IgD-negative memory B cell (primary cell): ENCODE data around the gene ATP4B. TPM values are rescaled to one million over a fixed set of nuclear protein-coding genes. Genes with fewer than 3 reads are reported as not detected.

Experiments
- H3K27ac Mint-ChIP-seq, 3 donors: one replicate each; pipeline ENCODE4 v1.8.0; 2020 to 2022; ENCODE audit warnings: mild to moderate bottlenecking in 3 of 3, mixed read lengths in 3 of 3, moderate library complexity in 1 of 3
- H3K27me3 Mint-ChIP-seq: one replicate; pipeline ENCODE4 v1.8.0; 2021; ENCODE audit warnings: mixed read lengths
- H3K36me3 Mint-ChIP-seq: one replicate; pipeline ENCODE4 v1.8.0; 2020; ENCODE audit warnings: mild to moderate bottlenecking, mixed read lengths
- H3K4me1 Mint-ChIP-seq, 3 donors: one replicate each; pipeline ENCODE4 v1.8.0; 2020 to 2022; ENCODE audit warnings: mixed read lengths in 3 of 3, mild to moderate bottlenecking in 1 of 3
- H3K4me3 Mint-ChIP-seq, 4 donors: one replicate each; pipeline ENCODE4 v1.8.0; 2020 to 2022; ENCODE audit warnings: mild to moderate bottlenecking in 4 of 4, mixed read lengths in 4 of 4, moderate library complexity in 3 of 4
- H3K9me3 Mint-ChIP-seq, 3 donors: one replicate each; pipeline ENCODE4 v1.8.0; 2020 to 2021; ENCODE audit warnings: mixed read lengths in 3 of 3, mild to moderate bottlenecking in 1 of 3
- polyA plus RNA-seq: library from polyadenylated mRNA; unstranded; fragments of 300-500 nt; fragmentation: Illumina TruSeq; gene quantifications from one replicate; pipeline ENCODE4 v1.2.3, GENCODE V29; 2021

ATP4B gene
- polyA plus RNA-seq, 1 donor from 2014 or later, result not detected

DNA sequence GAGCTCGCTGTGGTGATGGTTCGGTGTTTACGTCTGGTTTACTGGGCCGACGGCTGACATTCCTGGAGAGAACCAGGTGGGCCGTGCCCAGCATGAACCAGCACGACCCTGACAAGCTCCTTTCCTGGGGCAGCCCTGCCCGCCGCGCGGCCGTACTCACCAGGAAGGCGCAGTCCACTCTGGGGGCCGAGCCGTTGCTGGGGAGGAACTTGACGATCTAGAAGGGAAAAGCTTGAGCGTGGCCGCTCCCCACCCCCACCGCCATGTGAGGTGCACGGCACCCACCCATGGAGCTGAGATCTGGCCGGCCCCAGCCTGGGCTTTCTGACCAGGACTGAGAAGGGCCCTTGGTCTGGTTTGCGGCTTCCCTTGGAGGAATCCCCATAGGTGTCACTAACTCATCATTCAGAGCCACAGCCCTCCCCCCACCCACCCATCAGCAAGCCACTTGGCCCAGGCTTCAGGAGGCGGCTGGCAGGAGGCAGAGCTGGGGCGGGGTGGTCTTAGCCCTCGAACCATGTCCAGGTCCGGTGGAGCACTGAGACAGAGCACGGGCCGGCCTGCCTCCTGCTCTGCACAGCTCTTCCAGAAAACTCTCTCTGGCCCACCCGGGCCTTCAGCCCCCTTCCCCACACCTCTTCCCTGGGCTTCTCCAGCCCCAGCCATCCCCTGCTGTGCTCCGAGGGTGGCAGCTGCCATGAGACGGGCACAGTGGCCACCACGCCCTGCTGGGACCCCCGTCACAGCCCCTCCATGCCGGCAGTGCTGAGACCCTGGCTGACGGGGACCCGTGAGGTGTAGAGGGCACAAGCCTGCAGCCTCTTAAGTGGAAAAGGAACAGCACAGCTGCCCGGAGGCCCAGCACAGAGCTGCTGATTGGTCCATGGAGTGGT is 6.2 kb downstream of the ATP4B start:
- H3K4me3 Mint-ChIP-seq, result no peak overlapping the region
- H3K4me1 Mint-ChIP-seq, result no peaks in the 10 kb centered on the region
- no peak overlapping the region for H3K27ac Mint-ChIP-seq
- H3K27me3 Mint-ChIP-seq, result no peaks in the 10 kb centered on the region
- no peaks in the 10 kb centered on the region for H3K36me3 Mint-ChIP-seq
- H3K9me3 Mint-ChIP-seq, result no peaks in the 10 kb centered on the region

DNA sequence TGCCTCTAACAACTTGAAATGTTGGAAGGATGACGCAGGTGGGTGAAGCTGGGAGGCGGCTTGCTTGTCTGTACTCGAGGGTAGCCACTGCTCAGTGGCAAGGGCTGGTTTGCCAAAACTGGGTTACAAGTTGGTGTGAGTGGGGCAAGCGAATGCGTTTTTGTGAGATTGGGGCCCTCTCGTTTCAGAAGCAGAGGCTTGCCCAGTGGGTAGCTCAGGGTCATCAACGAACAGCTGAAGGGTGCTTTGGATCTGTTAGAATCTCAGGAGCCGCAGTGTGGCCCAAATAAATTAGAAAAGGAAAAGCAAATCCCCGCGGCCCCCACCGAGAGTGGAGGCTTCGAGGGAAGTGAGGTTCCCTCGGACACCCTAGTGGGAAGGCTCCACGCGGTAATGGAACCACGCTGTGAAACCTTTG is 7.3 kb downstream of the ATP4B start:
- no peaks in the 10 kb centered on the region for H3K36me3 Mint-ChIP-seq
- H3K4me3 Mint-ChIP-seq, result no peak overlapping the region
- no peak overlapping the region for H3K27ac Mint-ChIP-seq
- H3K27me3 Mint-ChIP-seq, result no peaks in the 10 kb centered on the region
- no peaks in the 10 kb centered on the region for H3K4me1 Mint-ChIP-seq
- H3K9me3 Mint-ChIP-seq, result no peaks in the 10 kb centered on the region

DNA sequence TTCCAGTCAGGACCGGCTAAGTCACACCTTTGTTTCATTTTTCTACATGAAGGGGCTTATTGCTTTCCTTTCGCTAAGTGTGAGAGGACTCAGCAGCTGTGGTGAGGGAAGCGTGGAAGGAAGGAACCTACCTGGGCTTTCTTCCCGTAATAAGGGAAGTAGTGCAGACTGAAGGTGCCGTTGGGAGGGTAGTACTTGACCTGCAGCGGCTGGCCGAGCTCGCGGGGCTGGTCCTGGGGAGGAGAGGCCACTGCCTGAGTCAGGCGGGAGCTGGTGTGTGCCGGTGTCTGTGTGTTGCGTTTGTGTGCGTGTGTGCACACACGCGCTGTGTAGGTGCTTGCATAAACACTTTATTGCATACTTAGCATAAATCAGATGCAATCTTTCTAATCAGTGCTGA is 7.7 kb downstream of the ATP4B start:
- H3K9me3 Mint-ChIP-seq, result no peaks in the 10 kb centered on the region
- H3K4me1 Mint-ChIP-seq, result no peaks in the 10 kb centered on the region
- H3K4me3 Mint-ChIP-seq, result no peak overlapping the region
- no peak overlapping the region for H3K27ac Mint-ChIP-seq
- H3K36me3 Mint-ChIP-seq, result no peaks in the 10 kb centered on the region
- H3K27me3 Mint-ChIP-seq, result no peaks in the 10 kb centered on the region

DNA sequence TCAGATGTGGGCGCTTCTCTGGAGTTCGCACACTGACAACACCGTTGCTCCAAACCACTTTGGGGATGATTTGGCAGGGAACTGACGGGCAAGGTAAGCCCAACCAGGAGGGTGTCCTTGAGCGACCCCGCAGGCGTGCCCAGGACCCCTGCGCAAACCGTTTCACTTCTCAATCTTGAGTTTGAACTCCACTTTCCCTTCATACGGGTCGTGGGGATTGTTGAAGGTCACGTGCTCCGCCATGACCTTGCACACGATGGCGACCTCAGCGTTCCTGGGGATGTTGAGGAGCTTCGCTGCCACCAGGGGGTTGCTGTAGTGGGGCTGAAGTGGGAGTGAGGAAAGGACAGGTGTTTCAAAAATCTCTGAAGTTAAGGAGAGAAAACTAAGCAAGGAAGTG is 8.8 kb downstream of the ATP4B start:
- Mint-ChIP-seq H3K4me1 (no peaks in the 10 kb centered on the region), H3K9me3 (no peaks in the 10 kb centered on the region), H3K27me3 (no peaks in the 10 kb centered on the region), H3K36me3 (no peaks in the 10 kb centered on the region), H3K4me3 (no peak overlapping the region), H3K27ac (no peak overlapping the region)

DNA sequence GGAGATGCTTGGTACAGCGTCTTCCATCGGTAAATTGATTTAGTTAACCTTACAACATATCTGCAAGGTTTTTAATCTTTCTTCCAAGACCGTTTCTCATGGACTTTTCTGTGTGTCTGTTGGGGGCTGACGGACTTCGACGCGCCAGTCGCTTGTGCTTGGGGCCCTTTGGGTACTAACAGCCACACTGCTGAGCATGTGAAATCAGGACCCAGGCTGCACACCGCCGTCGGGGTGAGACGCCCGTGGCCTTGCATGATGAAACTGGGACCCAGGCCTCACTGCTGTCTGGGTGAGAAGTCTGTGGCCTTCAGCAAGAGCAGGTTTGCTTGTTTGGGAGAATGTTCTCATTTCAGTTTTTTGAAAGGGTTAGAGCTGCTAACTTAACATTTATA is 9.8 kb downstream of the ATP4B start:
- H3K27ac Mint-ChIP-seq, result no peak overlapping the region
- H3K36me3 Mint-ChIP-seq, result no peaks in the 10 kb centered on the region
- H3K27me3 Mint-ChIP-seq, result no peaks in the 10 kb centered on the region
- no peak overlapping the region for H3K4me3 Mint-ChIP-seq
- no peaks in the 10 kb centered on the region for H3K9me3 Mint-ChIP-seq
- H3K4me1 Mint-ChIP-seq, result peaks cover 4 to 6% (median 6%) of the 10 kb centered on the region in 3 donors

DNA sequence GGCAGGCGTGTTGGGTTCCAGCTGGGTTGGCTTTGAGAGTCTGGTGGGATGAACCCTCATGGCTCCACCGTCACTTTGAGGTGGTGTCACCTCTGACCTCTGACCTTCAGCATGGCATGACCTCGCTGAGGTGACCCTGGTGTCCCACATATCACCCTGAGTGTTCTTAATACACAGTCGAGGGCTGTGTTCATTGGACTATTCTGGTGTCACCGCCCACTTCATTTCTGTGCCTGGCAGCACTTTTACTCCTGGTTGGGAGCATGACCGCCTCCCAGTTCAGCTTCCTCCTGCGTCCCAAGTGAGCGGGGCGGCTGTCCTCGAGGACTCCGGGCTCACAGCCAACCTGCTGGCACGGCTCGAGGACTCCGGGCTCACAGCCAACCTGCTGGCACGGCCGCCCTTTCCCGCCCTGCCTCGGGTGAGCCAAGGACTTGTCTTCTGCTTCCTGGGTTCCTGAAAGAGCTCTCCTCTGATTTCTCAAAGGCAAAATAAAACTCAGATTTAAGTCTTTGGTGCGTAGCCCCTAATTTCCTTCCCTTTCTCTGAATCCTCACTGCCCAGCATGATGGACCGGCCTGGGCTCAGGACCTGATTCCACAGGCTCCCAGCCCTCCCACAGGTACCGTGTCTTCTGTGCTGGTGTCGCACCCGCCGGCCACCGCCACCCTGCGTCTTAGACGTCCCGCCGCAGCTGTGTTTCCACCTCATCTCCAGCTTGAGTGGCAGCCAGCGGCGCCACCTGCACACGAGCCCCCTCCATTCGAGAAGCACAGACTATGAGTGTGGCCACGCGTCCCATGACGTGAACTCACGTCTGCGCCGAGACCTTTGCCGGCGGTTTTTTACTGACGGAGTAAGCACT is 10.4 kb downstream of the ATP4B start:
- Mint-ChIP-seq H3K4me3 (no peak overlapping the region), H3K36me3 (peaks cover 1% of the 10 kb centered on the region), H3K27me3 (no peaks in the 10 kb centered on the region), H3K9me3 (no peaks in the 10 kb centered on the region), H3K27ac (no peak overlapping the region), H3K4me1 (peaks cover 6 to 10% (median 10%) of the 10 kb centered on the region in 3 donors)

DNA sequence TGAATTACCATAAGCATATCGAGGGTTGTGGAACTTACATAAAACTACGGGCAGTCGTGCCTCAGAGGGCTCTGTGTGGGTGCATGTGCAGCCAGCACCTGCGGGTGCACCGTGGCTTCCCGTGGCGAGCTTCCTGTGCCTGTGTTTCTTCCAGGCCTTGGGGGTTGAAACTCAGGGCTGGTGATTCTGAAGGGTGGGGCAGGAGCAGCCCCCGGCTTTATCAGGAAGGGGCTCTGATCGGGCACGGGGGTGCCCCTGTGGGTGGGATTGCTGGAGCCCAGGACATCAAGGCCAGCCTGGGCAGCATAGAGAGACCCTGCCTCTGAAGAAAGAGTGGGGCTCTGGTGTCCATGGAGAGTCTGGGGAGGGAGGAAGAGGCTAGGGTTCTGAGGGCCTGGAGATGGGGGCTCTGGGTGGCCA is 11.1 kb downstream of the ATP4B start:
- Mint-ChIP-seq H3K27ac (no peak overlapping the region), H3K4me1 (peaks cover 9 to 10% (median 10%) of the 10 kb centered on the region in 3 donors), H3K9me3 (no peaks in the 10 kb centered on the region), H3K27me3 (no peaks in the 10 kb centered on the region), H3K4me3 (no peak overlapping the region), H3K36me3 (peaks cover 1% of the 10 kb centered on the region)

DNA sequence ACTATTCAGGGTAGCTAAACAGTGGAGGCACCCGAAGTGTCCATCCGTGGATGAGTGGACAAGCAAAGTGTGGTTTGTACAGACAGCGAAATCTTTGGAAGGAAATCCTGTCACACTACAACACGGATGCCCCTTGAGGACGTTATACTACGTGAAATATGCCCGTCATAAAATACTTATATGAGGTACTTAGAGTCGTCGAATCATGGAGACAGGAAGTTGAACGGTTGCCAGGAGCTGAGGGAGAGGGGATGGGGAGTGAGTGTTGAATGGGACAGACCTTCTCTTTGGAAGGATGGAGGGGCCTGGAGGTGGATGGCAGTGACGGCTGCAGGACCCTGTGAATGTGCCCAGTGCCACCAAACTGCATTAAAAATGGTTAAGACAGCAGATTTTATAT is 11.6 kb downstream of the ATP4B start:
- Mint-ChIP-seq H3K4me3 (no peak overlapping the region), H3K36me3 (peaks cover 4% of the 10 kb centered on the region), H3K9me3 (no peaks in the 10 kb centered on the region), H3K27me3 (no peaks in the 10 kb centered on the region), H3K27ac (no peak overlapping the region), H3K4me1 (peaks cover 9 to 10% (median 10%) of the 10 kb centered on the region in 3 donors)

DNA sequence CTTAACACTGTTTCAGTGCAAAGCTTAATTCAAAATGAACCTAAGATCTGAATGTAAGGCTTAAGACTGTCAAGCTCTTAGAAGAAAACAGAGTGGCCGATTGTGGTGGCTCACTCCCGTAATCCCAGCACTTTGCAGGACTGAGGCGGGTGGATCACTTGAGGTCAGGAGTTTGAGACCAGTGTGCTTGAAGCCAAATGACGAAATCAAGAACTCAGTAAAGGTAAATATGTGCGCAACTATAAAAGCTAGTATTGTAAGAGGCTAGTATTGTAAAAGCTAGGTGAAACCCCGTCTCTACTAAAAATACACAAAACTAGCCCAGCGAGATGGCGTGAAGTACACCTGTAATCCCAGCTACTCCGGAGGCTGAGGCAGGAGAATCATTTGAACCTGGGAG is 12.7 kb downstream of the ATP4B start:
- H3K4me1 Mint-ChIP-seq, result peaks cover 9 to 10% (median 10%) of the 10 kb centered on the region in 3 donors
- H3K4me3 Mint-ChIP-seq, result no peak overlapping the region
- no peaks in the 10 kb centered on the region for H3K27me3 Mint-ChIP-seq
- H3K27ac Mint-ChIP-seq, result no peak overlapping the region
- H3K9me3 Mint-ChIP-seq, result no peaks in the 10 kb centered on the region
- H3K36me3 Mint-ChIP-seq, result peaks cover 9% of the 10 kb centered on the region

DNA sequence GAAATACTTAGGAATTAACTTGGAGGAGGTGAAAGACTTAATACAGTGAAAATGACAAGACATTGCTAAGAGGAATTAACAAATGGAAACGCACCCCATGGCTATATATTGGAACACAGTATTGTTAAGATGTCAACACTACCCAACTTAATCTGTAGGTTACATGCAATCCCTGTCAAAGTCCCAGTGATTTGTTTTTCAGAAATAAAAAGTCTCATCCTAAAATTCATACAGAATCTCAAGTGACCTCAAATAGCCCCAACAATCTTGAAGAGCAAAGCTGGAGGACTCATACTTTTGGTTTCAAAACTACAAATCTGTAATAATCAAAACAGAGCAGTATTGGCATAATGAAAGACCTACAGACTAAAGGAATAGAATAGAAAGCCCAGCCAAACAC is 13.2 kb downstream of the ATP4B start:
- no peaks in the 10 kb centered on the region for H3K27me3 Mint-ChIP-seq
- H3K27ac Mint-ChIP-seq, result no peak overlapping the region
- no peaks in the 10 kb centered on the region for H3K9me3 Mint-ChIP-seq
- H3K36me3 Mint-ChIP-seq, result peaks cover 12% of the 10 kb centered on the region
- peaks cover 9 to 10% (median 10%) of the 10 kb centered on the region in 3 donors for H3K4me1 Mint-ChIP-seq
- H3K4me3 Mint-ChIP-seq, result no peak overlapping the region

DNA sequence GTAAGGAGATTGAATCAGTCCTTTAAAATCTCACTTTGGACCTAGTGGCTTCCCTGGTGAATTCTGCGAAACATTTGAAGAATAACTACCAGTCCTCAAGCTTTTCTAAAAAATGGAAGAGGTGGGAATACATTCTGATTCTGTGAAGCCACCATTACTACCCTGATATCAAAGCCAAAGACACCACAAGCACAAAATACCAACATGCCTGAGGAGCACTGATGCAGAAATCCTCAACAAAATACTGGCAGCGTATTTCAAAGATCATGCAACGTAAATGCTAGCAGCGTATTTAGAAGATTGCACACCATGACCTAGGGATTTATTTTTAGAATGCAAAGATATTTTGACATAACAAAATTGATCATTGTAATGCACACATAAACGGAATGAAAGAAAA is 14.4 kb downstream of the ATP4B start:
- H3K4me1 Mint-ChIP-seq, result peaks cover 9 to 10% (median 10%) of the 10 kb centered on the region in 3 donors

DNA sequence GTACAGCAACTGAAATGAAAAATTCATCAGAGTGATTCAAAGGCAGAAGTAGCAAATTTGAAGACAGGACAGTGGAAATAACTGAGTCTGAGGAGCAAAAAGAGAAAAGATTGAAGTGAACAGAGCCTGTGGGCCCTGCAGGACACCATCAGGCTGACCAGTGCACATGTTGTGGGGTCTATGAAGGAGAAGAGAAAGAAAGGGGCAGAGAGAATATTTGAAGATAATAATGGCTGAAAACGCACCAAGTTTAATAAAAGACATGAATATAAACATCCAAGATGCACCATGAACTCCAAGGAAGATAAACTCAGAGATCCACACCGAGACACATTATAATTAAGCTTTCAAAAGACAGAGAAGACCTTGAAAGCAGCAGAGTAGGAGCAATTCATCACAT is 15.4 kb downstream of the ATP4B start:
- Mint-ChIP-seq H3K4me3 (no peak overlapping the region), H3K27ac (peak overlapping the region in 1 of 3 donors; percentile 52), H3K4me1 (peaks cover 9 to 10% (median 10%) of the 10 kb centered on the region in 3 donors), H3K27me3 (no peaks in the 10 kb centered on the region), H3K36me3 (peaks cover 16% of the 10 kb centered on the region), H3K9me3 (no peaks in the 10 kb centered on the region)

More for the DNA sequence above, 14.4 kb downstream of the ATP4B start:
- peak overlapping the region in 1 of 4 donors; percentile 52 for H3K4me3 Mint-ChIP-seq
- no peaks in the 10 kb centered on the region for H3K9me3 Mint-ChIP-seq
- H3K27me3 Mint-ChIP-seq, result no peaks in the 10 kb centered on the region
- H3K27ac Mint-ChIP-seq, result no peak overlapping the region
- peaks cover 15% of the 10 kb centered on the region for H3K36me3 Mint-ChIP-seq

DNA sequence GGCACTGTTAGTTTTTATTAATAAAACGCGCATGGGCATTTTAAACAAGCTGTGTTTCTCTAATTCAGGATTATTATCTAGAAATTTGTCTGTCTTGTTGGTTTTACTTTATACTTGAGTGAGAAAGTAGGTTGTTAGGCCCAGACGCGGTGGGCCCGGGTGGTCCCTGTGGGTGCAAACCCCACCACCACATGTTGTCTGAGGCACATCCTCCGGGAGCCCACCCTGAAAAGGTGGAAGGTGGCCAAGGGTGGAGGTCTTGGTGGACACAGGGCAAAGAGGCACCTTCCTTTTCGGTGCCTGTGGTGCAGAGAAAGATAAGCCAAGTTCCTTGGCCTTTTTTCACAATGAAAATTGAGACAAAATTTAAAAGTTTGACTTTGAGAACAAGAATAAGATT is 16.6 kb downstream of the ATP4B start:
- Mint-ChIP-seq H3K27ac (no peak overlapping the region), H3K27me3 (no peaks in the 10 kb centered on the region), H3K4me1 (peaks cover 9 to 10% (median 10%) of the 10 kb centered on the region in 3 donors)

DNA sequence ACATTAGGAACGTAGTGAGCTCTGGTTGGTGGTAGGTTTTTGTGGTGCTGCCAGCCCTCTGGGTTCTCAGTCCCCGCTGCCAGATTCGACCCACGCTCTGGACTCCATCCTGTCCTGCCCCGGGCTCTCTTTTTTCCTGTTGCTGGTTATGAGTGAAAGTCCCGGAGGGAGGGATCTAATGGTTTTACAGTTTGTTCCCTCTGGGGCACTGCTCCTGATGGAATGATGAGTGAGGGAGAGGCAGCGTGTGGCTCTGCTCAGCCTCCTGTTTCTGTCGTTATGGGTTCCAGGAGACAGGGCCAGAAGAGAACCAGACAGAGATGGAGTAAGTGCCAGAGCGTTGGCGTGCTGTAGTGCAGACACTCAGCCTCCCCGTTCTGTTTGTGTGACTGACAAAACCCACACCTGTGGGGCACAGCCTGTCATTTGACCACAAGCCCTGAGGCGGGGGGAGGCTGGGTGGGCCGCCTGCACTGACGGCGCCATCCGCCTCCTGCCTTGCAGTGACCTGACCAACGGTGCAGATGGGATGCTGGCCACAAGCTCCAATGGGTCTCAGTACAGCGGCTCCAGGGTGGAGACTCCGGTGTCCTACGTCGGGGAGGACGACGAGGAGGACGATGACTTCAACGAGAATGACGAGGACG is 18.3 kb downstream of the ATP4B start:
- no peak overlapping the region for H3K4me3 Mint-ChIP-seq
- H3K27ac Mint-ChIP-seq, result no peak overlapping the region
- H3K36me3 Mint-ChIP-seq, result peaks cover 16% of the 10 kb centered on the region
- H3K9me3 Mint-ChIP-seq, result no peaks in the 10 kb centered on the region
- H3K4me1 Mint-ChIP-seq, result peaks cover 9 to 10% (median 10%) of the 10 kb centered on the region in 3 donors
- H3K27me3 Mint-ChIP-seq, result no peaks in the 10 kb centered on the region

More for the DNA sequence above, 16.6 kb downstream of the ATP4B start:
- peaks cover 16% of the 10 kb centered on the region for H3K36me3 Mint-ChIP-seq
- no peak overlapping the region for H3K4me3 Mint-ChIP-seq
- no peaks in the 10 kb centered on the region for H3K9me3 Mint-ChIP-seq

DNA sequence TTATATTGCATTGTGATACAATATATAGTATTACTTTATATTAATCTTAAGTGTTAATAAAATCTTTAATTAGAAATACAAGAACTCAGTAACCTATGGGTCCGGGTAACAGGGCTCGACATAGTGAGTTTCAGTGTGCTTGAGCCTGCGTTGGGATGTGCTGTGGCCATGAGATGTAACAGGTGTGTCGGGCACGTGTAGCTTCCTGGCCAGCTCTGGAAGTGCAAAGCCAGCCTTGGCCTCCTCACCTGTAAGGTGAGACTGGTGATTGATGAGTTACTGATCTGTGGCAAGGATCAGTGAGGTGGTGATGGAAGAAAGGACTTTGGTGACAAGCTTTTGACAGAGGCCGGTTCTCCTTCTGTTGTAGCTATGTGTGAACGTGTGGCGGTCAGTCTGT is 19.2 kb downstream of the ATP4B start:
- Mint-ChIP-seq H3K27me3 (no peaks in the 10 kb centered on the region), H3K9me3 (no peaks in the 10 kb centered on the region), H3K4me3 (no peak overlapping the region), H3K27ac (no peak overlapping the region), H3K4me1 (peaks cover 9 to 10% (median 10%) of the 10 kb centered on the region in 3 donors), H3K36me3 (peaks cover 18% of the 10 kb centered on the region)
